ENCODE results near the gene MMP21.

Gene MMP21

GRCh38 chr10:125744909-125745308 is 30.7 kb downstream of the MMP21 start:
- Histone ChIP-seq H3K9me3 (no peaks in the 10 kb centered on the region), H3K27ac (no peak overlapping the region), H3K36me3 (peaks cover 98% of the 10 kb centered on the region), H3K4me3 (ENCODE audit: low read depth in 1 of 2, low read length in 1 of 2) (no peak overlapping the region), H3K4me1 (ENCODE audit: control insufficient read depth in 1 of 2, insufficient read depth in 1 of 2, low read depth in 1 of 2, low read length in 1 of 2) (no peaks in the 10 kb centered on the region), H3K27me3 (no peaks in the 10 kb centered on the region)
- no peak for TF ChIP-seq CTCF (IDR thresholded peaks at IDR 0.05)

- no peak overlapping the region for H3K27ac ChIP-seq
- H3K9me3 ChIP-seq = no peaks in the 10 kb centered on the region
- no peak for TF ChIP-seq CTCF (IDR thresholded peaks at IDR 0.05)
- H3K36me3 ChIP-seq = peaks cover 98% of the 10 kb centered on the region
- H3K27me3 ChIP-seq = no peaks in the 10 kb centered on the region
- H3K4me1 ChIP-seq (ENCODE audit: control insufficient read depth in 1 of 2, insufficient read depth in 1 of 2, low read depth in 1 of 2, low read length in 1 of 2) = no peaks in the 10 kb centered on the region
- H3K4me3 ChIP-seq (ENCODE audit: low read depth in 1 of 2, low read length in 1 of 2) = no peak overlapping the region
Measured at GRCh38 chr10:125742465-125742864, 33.2 kb downstream of the MMP21 start.

GRCh38 chr10:125739994-125740679 is 35.5 kb downstream of the MMP21 start:
- no peak overlapping the region for H3K27ac ChIP-seq
- no peaks in the 10 kb centered on the region for H3K27me3 ChIP-seq
- H3K4me1 ChIP-seq (ENCODE audit: control insufficient read depth in 1 of 2, insufficient read depth in 1 of 2, low read depth in 1 of 2, low read length in 1 of 2) = no peaks in the 10 kb centered on the region
- H3K9me3 ChIP-seq = no peaks in the 10 kb centered on the region
- H3K36me3 ChIP-seq = peaks cover 100% of the 10 kb centered on the region
- H3K4me3 ChIP-seq (ENCODE audit: low read depth in 1 of 2, low read length in 1 of 2) = no peak overlapping the region
- no peak for TF ChIP-seq CTCF (IDR thresholded peaks at IDR 0.05)

- H3K27me3 ChIP-seq = no peaks in the 10 kb centered on the region
- no peak overlapping the region for H3K4me3 ChIP-seq (ENCODE audit: low read depth in 1 of 2, low read length in 1 of 2)
- H3K27ac ChIP-seq = no peak overlapping the region
- no peak for TF ChIP-seq CTCF (IDR thresholded peaks at IDR 0.05)
- H3K9me3 ChIP-seq = no peaks in the 10 kb centered on the region
- no peaks in the 10 kb centered on the region for H3K4me1 ChIP-seq (ENCODE audit: control insufficient read depth in 1 of 2, insufficient read depth in 1 of 2, low read depth in 1 of 2, low read length in 1 of 2)
- peaks cover 100% of the 10 kb centered on the region for H3K36me3 ChIP-seq
Measured at GRCh38 chr10:125738206-125738605, 37.4 kb downstream of the MMP21 start.

- Histone ChIP-seq H3K4me3 (ENCODE audit: low read depth in 1 of 2, low read length in 1 of 2) (no peak overlapping the region), H3K27me3 (no peaks in the 10 kb centered on the region), H3K36me3 (peaks cover 100% of the 10 kb centered on the region), H3K27ac (no peak overlapping the region), H3K9me3 (no peaks in the 10 kb centered on the region), H3K4me1 (ENCODE audit: control insufficient read depth in 1 of 2, insufficient read depth in 1 of 2, low read depth in 1 of 2, low read length in 1 of 2) (no peaks in the 10 kb centered on the region)
- no peak for TF ChIP-seq CTCF (IDR thresholded peaks at IDR 0.05)
Measured at GRCh38 chr10:125734823-125735222, 40.8 kb downstream of the MMP21 start.
